ENCODE data around the gene PIGW.

Gene PIGW

DNA sequence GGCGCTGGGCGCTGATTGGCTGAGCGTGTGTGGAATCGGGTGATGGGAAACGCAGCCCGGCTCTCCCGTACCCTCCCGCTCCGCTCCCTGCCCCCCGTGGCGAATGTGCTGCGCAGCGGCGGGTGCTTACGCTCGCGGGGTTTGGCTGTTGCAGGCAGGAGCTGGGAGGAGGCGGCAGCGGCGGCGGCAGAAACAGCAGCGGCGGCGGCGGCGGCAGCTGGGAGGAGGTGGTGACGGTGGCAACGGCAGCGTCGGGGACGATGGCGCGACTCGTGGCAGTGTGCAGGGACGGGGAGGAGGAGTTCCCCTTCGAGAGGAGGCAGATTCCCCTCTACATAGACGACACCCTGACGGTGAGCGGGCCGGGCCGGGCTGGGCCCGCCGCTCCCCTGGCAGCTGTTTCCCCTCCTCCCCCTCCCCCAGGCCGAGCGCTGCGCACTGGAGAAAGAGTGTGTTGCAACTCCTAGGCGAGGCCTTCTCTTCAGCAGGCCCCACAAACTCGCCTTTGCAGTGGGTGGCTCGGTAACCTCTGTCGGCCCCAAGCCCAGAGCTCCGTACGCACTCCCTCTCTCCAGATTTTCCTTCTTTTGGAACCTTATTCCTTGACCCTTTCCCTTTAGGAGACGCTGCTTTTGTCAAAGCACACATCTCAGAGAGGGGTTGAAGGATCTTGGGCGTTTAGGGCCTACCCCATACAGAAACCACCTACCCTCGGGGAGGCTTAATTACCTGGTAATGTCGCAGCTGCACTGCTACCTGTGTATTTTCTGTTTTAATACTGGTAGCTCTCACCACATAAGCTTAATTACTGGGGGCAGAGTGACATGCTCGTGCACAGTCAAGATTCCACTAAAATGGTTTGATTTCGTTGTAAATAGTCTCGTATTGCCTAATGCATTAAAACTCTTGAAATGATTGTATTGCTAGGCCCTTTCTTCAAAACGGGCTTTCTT, 11.0 kb downstream of the PIGW start:
- peak; percentile 92 to 93 (median 93) for DNase-seq (ENCODE audit: low read depth in 2 of 3, low spot score in 2 of 3)

DNA sequence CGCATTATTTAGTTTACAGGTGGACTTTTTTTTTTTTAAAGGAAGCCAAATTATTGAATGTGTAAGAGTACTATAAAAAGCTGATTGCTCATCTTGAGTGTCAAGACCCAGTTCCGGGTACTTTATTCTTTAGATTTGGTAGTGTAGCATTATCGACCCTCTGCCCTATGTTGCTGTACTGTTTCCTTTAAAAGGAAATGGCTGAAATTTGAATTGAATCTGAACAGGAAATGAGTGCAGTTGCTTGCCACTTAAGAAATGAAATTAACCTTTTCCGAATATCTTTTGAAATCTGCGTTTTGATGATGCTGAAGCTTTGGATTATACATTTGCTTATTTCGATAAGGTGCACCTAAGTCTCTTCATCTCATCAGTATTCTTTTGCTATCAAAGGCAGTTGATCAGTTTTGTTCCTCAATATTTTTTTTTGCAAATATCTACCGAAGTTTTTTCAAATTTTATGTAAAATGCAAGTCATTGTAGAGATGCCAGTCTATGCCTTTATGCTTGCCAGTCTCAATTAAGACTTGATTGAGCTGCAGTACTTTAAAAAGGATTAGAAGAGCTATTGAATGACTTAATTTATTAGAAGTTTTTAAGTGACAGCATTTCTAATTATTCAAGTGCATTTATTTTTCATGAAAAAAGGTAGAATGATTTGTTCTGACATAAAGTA, 11.8 kb downstream of the PIGW start:
- no peak for DNase-seq (ENCODE audit: low read depth in 2 of 3, low spot score in 2 of 3)

DNA sequence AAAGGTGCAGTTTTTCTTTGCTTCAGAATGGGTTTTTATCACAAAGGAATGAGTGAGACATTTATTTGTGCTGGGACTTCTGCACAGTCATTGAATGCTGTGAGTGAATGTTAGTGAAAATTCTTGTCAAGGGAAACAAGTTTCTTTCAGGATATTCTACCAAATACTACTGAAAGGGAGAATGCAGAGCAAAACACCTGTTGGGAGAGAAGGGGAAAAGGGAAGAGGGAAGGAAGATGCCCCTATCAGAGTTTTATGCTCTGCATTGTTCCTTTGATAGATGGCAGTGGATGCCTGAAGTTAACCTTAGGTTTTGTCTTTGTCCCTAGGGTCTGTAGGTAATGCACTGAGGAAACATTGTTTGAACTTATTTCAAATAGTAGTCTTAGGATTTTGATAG, 13.0 kb downstream of the PIGW start:
- no peak for DNase-seq (ENCODE audit: low read depth in 2 of 3, low spot score in 2 of 3)

DNA sequence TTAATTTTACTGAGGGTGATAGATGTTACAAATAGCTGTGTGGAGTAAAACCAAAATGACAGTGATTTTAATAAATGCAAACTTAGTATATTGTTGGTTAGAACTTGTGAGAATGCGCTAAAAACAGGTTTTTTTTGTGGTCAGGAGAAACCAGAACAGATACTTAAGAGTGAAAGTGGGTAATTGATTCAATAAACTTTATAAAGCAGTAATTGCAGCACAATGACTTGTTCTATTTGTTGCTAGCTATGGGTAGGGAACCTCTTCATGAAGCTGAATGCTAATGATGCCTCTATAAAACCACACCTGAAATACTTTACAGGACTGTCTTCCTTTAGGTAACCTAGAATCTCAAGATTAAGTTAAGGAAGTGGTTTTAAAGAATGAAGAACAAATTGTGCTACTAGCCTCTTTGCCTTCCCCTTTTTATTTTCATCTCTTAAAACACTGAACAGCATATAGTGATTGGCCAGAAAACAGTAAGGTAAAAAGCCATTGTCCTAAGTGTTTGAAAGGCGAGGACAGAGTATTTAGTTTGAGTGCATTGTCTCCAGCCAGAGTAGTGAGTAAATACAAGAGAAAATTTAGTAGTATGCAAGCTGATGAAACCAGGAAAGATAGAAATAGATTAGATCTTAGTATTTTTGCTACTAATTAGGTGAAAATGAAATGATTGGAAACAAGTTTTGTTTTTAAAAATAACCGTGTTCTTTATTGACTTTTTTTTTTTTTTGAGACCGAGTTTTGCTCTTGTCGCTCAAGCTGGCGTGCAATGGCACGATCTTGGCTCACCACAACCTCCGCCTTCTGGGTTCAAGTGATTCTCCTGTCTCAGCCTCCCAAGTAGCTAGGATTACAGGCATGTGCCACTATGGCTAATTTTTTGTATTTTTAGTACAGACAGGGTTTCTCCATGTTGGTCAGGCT, 16.0 kb downstream of the PIGW start:
- DNase-seq (ENCODE audit: low read depth in 2 of 3, low spot score in 2 of 3) = no peak

DNA sequence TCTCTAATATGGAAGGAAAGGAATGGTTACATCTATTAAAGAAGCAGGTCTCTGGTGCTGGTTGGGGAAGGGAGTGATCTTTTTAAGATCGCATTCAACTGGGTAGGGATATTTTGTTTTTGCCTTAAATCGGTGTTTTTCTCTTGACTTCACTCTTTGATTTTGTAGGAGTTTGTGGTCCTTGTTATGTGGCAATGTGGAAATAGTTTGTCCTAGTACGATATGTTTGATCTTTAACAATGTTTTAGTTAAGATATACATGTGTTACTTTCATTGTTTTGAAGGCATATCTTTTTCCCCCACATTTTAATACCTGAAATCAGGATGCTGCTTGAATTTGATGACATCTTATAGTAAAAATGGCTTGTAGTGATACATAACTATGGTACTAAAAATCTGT, 18.7 kb downstream of the PIGW start:
- DNase-seq (ENCODE audit: low read depth in 2 of 3, low spot score in 2 of 3) = no peak

DNA sequence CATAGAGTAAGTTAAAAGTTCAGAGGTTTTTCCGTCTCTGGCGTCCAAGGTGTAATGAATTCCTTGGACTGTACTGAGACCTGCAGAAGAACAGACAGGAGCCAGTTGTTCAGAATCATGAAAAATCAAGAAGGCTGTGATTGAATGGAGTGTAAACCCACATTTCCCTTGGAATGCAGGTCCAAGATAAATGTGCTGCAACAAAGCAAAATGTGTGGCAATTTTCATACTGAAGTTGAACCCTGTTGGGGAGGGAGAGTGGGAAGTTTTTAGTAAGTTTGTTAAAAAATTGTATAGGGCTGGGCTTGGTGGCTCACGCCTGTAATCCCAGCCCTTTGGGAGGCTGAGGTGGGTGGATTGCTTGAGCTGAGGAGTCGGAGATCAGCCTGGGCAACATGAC, 31.3 kb downstream of the PIGW start:
- no peak for DNase-seq (ENCODE audit: low read depth in 2 of 3, low spot score in 2 of 3)

DNA sequence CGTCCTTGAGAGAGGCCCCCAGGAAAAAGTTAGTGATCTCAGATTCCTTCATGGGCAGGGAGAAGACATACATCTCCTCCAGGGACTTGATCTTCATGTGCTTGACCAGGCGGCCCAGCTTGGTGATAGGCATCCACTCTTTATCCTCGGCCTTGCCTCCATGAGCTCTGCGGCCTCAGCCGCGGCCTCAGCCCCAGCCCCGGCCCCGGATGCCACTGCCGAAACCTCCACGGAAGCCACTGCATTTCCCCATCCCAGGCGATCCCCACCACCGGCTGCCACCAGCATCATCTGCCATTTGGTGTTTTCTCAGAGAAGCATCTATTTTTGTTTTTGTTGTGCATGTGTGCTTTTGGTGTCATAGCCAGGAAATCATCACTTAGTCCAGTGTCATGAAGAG, 40.2 kb downstream of the PIGW start:
- DNase-seq (ENCODE audit: low read depth in 2 of 3, low spot score in 2 of 3) = no peak

DNA sequence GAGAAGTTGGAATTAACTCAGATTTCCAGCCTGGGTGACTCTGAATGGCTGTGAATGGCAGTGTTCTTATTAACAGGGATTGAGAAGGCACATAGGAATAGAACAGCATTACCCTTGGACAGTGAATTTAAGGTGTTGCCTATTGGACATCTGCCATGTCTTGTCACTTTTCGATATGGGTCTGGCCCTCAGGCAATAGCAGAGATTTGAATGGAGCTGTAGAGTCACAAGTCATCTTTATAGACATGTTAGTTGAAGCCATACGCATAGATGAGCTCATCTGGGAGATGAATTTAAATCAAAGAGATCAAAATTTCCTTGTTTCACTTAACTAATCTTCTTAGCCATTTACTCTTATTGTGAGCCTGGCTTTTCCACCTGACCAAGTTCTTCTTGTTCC, 42.0 kb downstream of the PIGW start:
- no peak for DNase-seq (ENCODE audit: low read depth in 2 of 3, low spot score in 2 of 3)

DNA sequence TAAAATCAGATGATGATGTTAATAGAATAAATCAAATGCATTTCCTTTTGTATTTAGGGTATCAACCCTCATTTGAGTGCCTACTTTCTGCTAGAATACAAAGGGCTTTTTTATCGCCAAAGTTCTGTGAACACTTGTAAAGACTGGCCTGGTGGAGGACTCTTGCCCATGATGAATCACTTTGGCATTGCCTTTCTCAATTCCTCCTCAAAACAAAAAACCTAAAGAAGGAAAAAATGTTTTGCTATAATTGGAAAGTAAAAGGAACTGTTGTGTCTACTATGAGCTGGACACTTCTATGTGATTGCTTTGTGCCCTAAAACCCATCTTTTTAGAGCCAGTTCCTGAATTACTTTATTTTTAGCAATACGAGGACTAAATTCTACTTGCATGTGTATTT, 43.9 kb downstream of the PIGW start:
- no peak for DNase-seq (ENCODE audit: low read depth in 2 of 3, low spot score in 2 of 3)

DNA sequence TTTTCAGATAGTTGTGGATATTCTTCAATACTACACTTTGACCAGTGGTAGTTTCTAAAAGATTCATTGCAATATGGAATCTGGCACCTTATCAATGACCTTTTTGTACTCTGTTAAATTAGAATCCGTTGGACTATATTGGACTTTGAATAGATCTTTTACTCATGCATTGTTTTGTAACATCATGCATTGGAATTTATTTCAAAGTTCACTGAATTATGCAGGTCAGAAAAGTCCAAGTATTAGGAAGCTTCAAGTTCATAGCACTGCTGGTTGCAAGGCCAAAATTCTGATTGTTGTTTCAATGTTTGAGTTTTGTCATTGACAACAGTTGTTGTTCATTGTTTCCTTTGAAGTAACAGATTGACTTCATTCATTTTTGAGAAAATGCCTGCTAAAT, 49.0 kb downstream of the PIGW start:
- no peak for DNase-seq (ENCODE audit: low read depth in 2 of 3, low spot score in 2 of 3)

DNA sequence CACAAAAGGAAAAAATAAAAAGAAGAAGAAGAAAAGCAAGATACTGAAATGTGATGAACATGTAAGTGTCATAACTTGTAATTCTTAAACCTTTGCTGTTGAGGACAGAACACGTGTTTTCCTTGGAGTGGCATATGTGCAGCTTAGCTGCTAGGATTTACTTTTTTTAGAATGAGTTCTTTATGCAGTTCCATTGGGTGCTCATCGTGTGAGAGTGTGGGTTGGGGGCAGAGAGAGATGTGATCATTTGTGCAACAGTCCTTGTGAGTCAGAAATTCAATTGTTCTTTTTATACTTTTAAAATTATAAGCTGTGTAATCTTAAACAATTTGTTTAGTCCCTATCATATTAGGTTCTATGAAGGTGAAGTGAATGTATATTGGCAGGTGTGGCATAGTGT, 51.4 kb downstream of the PIGW start:
- DNase-seq (ENCODE audit: low read depth in 2 of 3, low spot score in 2 of 3) = no peak
